CD4-positive, alpha-beta T cell treated with Interleukin-21 for 1 hour (primary cell): Measurements from ENCODE around the gene ADPRS.

ENCODE experiments used
- DNase-seq: peaks from one replicate; pipeline ENCODE4 v3.0.0-alpha.2; 2020

The ADPRS gene, protein sequence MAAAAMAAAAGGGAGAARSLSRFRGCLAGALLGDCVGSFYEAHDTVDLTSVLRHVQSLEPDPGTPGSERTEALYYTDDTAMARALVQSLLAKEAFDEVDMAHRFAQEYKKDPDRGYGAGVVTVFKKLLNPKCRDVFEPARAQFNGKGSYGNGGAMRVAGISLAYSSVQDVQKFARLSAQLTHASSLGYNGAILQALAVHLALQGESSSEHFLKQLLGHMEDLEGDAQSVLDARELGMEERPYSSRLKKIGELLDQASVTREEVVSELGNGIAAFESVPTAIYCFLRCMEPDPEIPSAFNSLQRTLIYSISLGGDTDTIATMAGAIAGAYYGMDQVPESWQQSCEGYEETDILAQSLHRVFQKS

DNA sequence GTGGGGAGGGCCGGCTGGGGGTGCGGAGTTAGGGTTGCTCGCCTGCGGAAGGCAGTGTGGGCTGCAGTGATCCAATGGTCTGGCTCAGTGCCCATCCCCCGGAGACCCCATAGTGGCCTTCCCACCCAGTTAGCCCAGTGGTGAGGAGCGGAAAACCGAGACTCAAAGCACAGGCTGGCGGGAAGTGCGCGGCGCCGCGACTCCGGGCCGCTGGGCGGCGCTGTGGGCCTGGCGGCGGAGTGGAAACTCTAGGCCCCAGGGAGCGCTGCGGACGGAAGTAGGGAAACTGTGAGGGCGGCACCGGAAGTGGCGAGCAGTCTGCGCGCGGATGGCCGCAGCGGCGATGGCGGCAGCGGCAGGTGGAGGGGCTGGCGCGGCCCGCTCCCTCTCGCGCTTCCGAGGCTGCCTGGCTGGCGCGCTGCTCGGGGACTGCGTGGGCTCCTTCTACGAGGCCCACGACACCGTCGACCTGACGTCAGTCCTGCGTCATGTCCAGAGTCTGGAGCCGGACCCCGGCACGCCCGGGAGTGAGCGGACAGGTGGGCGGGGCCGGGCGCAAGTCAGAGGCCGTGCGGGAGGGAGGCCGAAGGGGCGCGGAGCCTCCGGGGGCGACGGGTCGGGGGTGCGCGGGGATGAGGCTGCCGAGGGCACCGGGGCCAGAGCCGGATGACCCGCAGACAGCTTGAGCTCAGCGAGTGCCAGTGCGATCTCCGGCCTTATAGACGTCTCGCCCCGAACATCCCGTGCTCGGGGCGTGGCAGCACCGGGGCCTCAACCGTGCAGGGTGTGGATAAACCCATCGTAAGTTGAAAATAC lies at the start of gene ADPRS:
Gene ADPRS (plus strand): TSS at position 316 of the 816 bp plus-strand sequence. CDS start 13 bp downstream, at position 329.
- DNase-seq: peak; percentile 91

DNA sequence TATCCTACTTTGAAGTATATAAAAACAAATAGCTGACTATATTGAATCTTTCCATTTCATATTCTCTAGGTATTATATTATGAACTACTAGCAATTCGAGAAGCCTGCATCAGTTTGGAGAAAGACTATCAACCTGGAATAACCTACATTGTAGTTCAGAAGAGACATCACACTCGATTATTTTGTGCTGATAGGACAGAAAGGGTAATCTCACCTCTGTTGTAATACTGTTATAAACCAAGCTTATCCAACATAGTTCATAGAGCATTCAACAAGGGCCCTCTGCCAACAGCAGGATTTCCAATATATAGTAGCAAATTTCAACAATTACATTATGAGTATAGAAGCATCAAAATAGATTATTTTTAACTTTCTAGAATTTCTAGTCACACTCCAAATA lies 48.5 kb upstream of the ADPRS start:
- no peak for DNase-seq

GRCh38 chr1:36051821-36052220 lies 36.9 kb upstream of the ADPRS start:
- no peak for DNase-seq

- DNase-seq: no peak
Observed at GRCh38 chr1:36053978-36054377, 34.7 kb upstream of the ADPRS start.

DNA sequence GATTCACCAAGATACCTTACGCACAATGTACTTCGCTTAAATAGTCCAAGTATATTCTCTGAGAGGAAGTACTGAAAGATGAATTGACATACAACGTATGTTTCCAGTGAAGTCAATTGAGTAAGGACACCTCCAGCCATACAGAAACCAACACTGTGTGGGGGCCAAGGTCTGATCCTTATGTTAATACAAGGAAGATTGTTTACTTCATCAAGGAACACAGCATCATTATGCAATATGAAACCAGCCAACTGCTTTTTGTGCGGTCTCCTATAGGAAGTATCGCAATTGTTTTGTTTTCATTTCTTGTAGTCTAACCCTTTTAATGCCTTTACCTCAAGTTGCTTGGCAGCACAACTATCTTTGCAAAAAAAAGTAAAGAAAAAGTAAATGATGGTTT lies 33.0 kb upstream of the ADPRS start:
- DNase-seq: no peak

GRCh38 chr1:36062315-36062714 lies 26.4 kb upstream of the ADPRS start:
- DNase-seq: no peak

DNA sequence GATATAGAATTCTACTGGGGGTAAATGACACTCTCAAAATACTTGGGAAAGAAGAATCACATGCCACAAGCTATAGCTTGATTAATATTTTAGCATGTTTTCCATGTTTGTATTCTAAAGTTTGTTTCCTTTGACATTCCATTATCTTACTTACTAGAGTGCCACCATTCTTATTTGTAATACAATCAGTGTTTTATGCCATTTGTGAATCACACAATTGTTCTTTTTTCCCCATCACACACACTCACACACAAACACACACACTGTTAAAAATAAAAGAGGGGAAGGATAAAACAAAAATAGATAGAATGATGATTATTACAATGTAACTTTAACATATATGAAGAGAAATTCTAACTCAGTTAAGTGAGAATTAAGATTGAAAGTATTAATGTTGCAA lies 20.8 kb upstream of the ADPRS start:
- no peak for DNase-seq

- no peak for DNase-seq
Observed at GRCh38 chr1:36068866-36069265, 19.8 kb upstream of the ADPRS start.

DNA sequence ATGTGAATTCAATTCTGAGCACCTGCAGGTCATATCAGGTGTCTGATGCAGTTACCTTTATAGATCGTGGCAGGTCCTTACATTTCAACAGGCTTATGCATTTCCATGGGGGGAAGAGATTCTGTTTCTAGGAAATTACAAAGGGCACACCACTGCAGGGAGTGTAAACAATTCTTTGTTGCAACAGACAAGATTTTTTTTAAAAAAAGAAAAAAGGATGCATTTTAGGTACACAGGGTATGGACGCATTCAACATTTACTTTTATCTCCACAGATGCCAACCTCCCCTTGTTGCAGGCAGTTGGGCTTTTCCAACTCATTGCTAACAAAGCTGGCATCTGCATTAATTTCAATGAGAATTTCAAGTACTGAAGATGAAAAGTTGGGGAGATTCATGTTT lies 18.3 kb upstream of the ADPRS start:
- no peak for DNase-seq

DNA sequence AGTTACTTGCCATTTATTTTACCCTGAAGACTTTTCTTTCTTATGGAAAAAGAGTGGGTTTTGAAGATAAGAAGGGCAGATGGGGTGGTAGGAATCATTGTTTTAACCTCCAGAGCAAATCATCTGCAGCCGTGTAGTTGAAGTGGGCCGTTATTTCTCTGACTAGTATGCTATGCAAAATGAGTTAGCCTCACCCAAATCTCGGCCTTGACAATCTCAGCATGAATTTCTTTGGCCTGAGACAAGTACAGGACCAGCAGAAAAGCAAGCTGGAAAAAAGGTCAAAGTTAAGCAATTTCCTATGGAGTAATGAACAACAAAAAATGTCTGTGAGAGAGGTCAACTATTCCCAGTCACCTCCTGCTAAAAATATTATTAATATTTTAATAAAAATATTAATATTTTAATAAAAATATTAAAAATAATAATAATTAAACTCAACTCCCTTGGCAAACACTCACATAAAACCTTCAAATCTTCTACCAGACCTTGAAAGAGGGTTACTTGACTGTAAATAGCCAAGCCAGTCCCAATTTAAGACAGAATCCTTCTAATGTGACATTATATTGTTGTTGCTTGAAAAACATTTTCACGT lies 11.6 kb upstream of the ADPRS start:
- DNase-seq: no peak

- DNase-seq: no peak
Observed at GRCh38 chr1:36080236-36080635, 8.5 kb upstream of the ADPRS start.

GRCh38 chr1:36080801-36081200 lies 7.9 kb upstream of the ADPRS start:
- DNase-seq: no peak

DNA sequence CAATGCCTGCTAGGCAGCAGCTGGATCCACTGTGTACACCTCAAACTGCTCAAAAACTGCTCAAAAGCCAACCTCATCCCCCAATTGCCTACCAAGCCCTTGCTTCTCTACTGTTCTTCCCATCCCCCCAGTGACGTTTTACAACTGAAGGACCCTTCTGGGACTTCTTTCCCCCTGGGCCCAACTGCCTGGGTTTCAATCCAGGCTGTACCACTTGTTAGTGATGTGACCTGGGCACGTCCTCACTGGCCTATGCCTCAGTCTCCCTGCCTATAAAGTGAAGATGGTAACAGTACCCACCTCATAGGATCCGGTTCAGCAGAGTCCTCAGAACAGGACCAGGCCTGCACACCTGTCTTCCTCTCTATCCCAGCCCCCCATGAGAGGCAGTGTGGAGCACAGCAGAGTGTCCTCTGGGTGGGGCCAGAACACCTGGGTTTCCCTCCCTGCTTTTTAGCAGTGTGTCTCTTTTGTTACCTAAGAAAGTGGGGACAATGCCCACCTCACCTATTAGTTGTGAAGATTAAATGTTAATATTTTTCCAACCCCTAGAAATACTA lies 6.7 kb upstream of the ADPRS start:
- DNase-seq: no peak

- no peak for DNase-seq
Observed at GRCh38 chr1:36083219-36083618, 5.5 kb upstream of the ADPRS start.

DNA sequence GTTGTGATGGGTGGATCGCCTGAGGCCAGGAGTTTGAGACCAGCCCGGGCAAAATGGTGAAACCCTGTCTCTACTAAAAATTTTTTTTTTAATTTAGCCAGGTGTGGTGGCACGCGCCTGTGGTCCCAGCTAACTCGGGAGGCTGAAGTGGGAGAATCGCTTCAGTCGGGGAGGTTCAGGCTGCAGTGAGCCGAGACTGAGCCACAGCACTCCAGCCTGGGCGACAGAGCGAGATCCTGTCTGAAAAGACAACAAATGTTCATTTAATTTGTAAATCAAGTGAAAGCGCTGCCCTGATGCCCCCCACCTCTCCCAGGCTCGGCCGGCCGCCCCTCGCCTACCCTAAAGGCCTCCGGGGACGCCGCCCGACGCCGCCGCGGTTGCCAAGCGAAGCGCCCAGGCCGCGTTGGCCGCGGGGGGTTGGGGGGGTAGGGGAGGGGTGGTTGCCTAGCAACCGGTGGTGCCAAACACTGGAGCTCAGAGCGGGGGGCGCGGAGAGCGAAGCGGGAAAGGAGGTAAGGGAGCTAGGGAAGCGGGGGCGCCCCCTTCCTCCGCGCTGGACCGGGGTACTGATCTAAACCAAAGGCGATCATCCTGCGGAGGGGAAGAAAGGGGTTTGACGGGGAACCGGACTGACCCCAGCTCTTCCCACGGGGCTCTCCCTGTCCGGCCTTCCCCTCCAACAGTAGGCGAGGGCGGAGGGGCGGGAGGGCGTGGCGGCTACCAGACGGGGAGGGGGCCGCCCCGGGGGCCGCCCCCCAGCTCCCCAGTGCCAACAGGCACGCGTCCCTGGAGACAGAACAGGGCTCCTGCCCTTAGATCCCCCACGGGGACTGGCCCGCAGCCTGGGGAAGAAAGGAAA lies 4.8 kb upstream of the ADPRS start, which contains the start of gene TEKT2:
Gene TEKT2 (plus strand): TSS at position 460 of the 862 bp plus-strand sequence. CDS start 828 bp downstream, outside the sequence.
- DNase-seq: peak; percentile 13

DNA sequence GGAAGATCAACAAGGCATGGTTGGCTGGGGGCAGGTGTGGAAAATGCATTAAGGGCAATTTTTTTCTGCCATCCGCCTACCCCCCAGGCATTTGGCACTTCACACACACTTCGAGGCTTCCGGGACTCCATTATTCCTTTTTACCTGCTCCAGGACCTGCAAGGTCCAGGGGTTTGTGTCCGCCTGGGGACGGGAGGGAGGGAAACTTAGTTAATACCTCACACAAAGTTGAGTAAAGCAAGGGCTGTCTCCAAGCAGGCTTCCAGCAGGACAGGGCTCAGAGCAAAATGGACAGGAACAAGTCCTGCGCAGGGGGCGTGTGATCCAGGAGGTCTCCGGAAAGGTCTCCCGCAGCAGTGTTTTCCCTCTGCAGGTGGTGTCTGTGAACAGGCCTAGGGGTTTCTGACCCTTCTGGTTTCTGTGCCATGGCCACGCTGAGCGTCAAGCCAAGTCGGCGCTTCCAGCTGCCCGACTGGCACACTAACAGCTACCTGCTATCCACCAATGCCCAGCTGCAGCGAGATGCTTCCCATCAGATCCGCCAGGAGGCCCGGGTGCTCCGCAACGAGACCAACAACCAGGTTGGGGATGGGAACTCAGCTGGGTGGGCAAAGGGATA lies 4.1 kb upstream of the ADPRS start:
- DNase-seq: no peak

GRCh38 chr1:36085126-36085525 lies 3.6 kb upstream of the ADPRS start:
- DNase-seq: no peak

DNA sequence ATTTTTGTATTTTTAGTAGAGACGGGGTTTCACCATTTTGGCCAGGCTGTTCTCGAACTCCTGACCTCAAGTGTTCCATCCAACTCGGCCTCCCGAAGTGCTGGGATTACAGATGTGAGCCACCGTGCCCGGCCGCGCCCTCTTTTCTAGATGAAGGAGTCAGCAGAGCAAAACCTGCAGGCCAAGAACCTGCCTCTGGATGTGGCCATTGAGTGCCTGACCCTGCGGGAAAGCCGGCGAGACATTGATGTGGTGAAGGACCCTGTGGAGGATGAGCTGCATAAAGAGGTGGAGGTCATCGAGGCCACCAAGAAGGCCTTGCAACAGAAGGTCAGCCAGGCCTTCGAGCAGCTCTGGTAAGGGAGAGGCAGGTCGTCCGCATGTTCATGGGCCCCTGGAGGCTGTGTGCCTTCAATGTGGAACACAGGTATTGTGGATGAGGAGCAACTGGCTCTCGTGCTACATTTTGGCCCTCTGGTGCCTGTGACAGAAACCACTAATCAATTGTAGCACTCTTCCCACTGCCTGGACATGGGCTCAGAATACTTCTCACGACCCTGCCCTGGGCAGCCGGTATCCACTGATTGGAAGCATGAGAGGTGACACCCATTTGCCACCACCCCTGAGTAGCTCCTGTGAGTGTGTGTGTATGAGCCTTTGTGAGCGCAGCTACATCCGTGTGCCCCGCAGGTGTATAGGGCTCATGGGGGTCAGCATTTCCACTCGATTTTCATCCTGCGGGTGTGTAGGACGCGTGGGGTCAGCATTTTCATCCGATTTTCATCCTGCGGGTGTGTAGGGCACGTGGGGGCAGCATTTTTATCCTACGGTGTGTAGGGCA lies 2.8 kb upstream of the ADPRS start:
- DNase-seq: no peak

DNA sequence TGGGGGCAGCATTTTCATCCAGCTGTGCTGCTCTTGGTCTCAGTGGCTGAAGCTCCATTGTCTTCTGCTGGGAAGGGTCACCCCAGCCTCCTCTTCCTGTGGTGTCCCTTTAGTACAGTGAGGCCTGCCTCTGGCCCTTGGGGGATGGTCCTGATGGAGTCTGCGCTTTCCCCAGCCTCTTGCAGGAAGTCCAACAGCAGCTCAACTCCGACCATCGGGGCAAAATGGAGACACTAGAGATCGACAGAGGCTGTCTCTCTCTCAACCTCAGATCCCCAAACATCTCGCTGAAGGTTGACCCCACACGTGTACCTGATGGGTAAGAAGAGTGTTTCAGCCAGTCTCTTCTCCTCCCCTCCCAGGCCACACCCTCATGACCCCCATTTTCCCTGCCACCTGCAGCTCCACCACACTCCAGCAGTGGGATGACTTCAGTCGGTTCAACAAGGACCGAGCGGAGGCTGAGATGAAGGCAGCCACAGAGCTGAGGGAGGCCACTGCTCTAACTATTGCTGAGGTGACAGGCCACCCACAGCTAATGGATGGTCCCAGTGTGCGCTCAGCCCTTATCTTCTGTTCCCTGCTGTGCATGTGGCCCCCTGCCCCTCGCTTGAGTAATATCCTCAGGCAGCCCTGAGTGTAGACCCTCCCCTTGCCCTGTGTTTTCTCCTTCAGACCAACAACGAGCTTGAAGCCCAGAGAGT lies 2.0 kb upstream of the ADPRS start:
- DNase-seq: no peak
